ENCODE data around the gene MIA3. TPM values are rescaled to one million over a fixed set of nuclear protein-coding genes. Genes with fewer than 3 reads are reported as not detected.

The MIA3 gene
- total and polyA plus RNA-seq, 9 of the 15 experiments (the other 6 are each of a cell fraction or from before 2014, with no cell fraction given) = 21.6 to 89.4 (median 40.8) TPM

GRCh38 chr1:222632749-222633148 is 14.9 kb downstream of the MIA3 start (continued):
- TF ChIP-seq ZBTB17 (CRISPR knock-in tag; IDR thresholded peaks at IDR 0.05) = no peak
- no peak for TF ChIP-seq SAP30 (IDR thresholded peaks at IDR 0.05; ENCODE audit: borderline replicate concordance, insufficient read depth, low read depth, low read length, poor library complexity, severe bottlenecking)
- TF ChIP-seq FOS (IDR thresholded peaks at IDR 0.05; ENCODE audit: extremely low read depth, insufficient read length) = no peak
- TF ChIP-seq SIN3A (IDR thresholded peaks at IDR 0.05; ENCODE audit: borderline replicate concordance in 2 of 2, control insufficient read depth in 1 of 2, low read depth in 2 of 2, low read length in 2 of 2) = no peak
- no peak for TF ChIP-seq SMC3 (conservative IDR thresholded peaks at IDR 0.05; ENCODE audit: insufficient read depth, low read depth, low read length)
- no peak for TF ChIP-seq MTA3 (IDR thresholded peaks at IDR 0.05; ENCODE audit: borderline replicate concordance)
- no peak for TF ChIP-seq KAT7 (CRISPR knock-in tag; IDR thresholded peaks at IDR 0.05; ENCODE audit: borderline replicate concordance)
- TF ChIP-seq, protein P1, sequence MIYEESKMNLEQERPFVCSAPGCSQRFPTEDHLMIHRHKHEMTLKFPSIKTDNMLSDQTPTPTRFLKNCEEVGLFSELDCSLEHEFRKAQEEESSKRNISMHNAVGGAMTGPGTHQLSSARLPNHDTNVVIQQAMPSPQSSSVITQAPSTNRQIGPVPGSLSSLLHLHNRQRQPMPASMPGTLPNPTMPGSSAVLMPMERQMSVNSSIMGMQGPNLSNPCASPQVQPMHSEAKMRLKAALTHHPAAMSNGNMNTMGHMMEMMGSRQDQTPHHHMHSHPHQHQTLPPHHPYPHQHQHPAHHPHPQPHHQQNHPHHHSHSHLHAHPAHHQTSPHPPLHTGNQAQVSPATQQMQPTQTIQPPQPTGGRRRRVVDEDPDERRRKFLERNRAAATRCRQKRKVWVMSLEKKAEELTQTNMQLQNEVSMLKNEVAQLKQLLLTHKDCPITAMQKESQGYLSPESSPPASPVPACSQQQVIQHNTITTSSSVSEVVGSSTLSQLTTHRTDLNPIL (CRISPR knock-in tag; IDR thresholded peaks at IDR 0.05) = no peak
- TF ChIP-seq EWSR1 (IDR thresholded peaks at IDR 0.05; ENCODE audit: borderline replicate concordance, low read depth, partially characterized antibody) = no peak
- no peak for TF ChIP-seq SUPT5H (IDR thresholded peaks at IDR 0.05)
